HepG2 (cell line): Measurements from ENCODE around the gene BAZ2A. TPM values are rescaled to one million over a fixed set of nuclear protein-coding genes. Genes with fewer than 3 reads are reported as not detected.

ENCODE experiments used
- ARNTL ChIP-seq: sonication (generic); formaldehyde crosslinking; IDR thresholded peaks from 2 replicates; pipeline ENCODE4 v1.4.0; 2020; ENCODE audit warnings: mild to moderate bottlenecking, missing genetic modification reagents
- BRF2 ChIP-seq: sonication (generic); formaldehyde crosslinking; IDR thresholded peaks from 2 replicates; pipeline ENCODE4 v1.8.1; 2022; ENCODE audit warnings: mild to moderate bottlenecking, missing genetic modification reagents
- FOXA3 ChIP-seq: IDR thresholded peaks from 2 replicates; pipeline ENCODE4 v1.6.1; 2016; ENCODE audit warnings: missing genetic modification reagents, missing compliant biosample characterization
- HINFP ChIP-seq: sonication (generic); formaldehyde crosslinking; IDR thresholded peaks from 2 replicates; pipeline ENCODE4 v1.4.0; 2020; ENCODE audit warnings: low read depth, mild to moderate bottlenecking, missing genetic modification reagents
- HOMEZ ChIP-seq: IDR thresholded peaks from 2 replicates; pipeline ENCODE4 v1.6.1; 2016; ENCODE audit warnings: low read depth
- KLF16 ChIP-seq, 2 experiments: sonication (generic) in 1 of 2; formaldehyde crosslinking in 1 of 2; IDR thresholded peaks; 2 replicates each; pipeline versions ENCODE4 v1.6.1 to v1.8.0; 2016 to 2023; ENCODE audit warnings: missing genetic modification reagents in 2 of 2, missing compliant biosample characterization in 1 of 2
- MAZ ChIP-seq, 2 experiments: sonication (generic) in 1 of 2; formaldehyde crosslinking in 1 of 2; IDR thresholded peaks; 2 replicates each; pipeline versions ENCODE4 v1.5.0 to v1.6.1; 2012 to 2020; ENCODE audit warnings: low read depth in 2 of 2, mild to moderate bottlenecking in 2 of 2, borderline replicate concordance in 1 of 2, improper control_type of control experiment in 1 of 2, low read length in 1 of 2, missing genetic modification reagents in 1 of 2, moderate library complexity in 1 of 2
- PAF1 ChIP-seq: IDR thresholded peaks from 2 replicates; pipeline ENCODE4 v1.6.1; 2016; ENCODE audit warnings: missing genetic modification reagents, missing compliant biosample characterization
- POLR2AphosphoS5 ChIP-seq: IDR thresholded peaks from 2 replicates; pipeline ENCODE4 v1.6.1; 2012; ENCODE audit warnings: low read depth, low read length
- REST ChIP-seq, 2 experiments: IDR thresholded peaks; 2 replicates each; pipeline ENCODE4 v1.6.1; 2011 to 2012; ENCODE audit warnings: low read length in 2 of 2, borderline replicate concordance in 1 of 2, low read depth in 1 of 2, mild to moderate bottlenecking in 1 of 2, moderate library complexity in 1 of 2
- RFX3 ChIP-seq: IDR thresholded peaks from 2 replicates; pipeline ENCODE4 v1.6.1; 2016; ENCODE audit warnings: missing biosample characterization, missing genetic modification reagents
- TBX2 ChIP-seq: sonication (generic); formaldehyde crosslinking; IDR thresholded peaks from 2 replicates; pipeline ENCODE4 v1.5.0; 2020; ENCODE audit warnings: missing genetic modification reagents, mild to moderate bottlenecking, borderline replicate concordance
- THAP7 ChIP-seq: sonication (generic); formaldehyde crosslinking; IDR thresholded peaks from 2 replicates; pipeline ENCODE4 v1.8.1; 2023; ENCODE audit warnings: mild to moderate bottlenecking, missing genetic modification reagents
- ZBED4 ChIP-seq: sonication (generic); formaldehyde crosslinking; IDR thresholded peaks from 2 replicates; pipeline ENCODE4 v1.4.0; 2020; ENCODE audit warnings: missing genetic modification reagents, borderline replicate concordance
- polyA plus RNA-seq, 8 experiments: library from polyadenylated mRNA; depleted of rRNA in 3 of 8; stranded (reverse) in 7 of 8; unstranded in 1 of 8; fragments of >200 nt; fragmentation: Illumina TruSeq in 4 of 8; extraction: Trizol in 4 of 8; gene quantifications; 2 replicates each; pipeline versions ENCODE4 v1.2.1 to v1.2.3, GENCODE V29; 2011 to 2016; ENCODE audit warnings: low read depth in 4 of 8, missing spikeins in 1 of 8, mixed read lengths in 1 of 8; ENCODE audit not compliant: insufficient read depth in 1 of 8
- total RNA-seq, 5 experiments: library from RNA; depleted of rRNA; stranded (reverse); fragments of >200 nt; fragmentation: Illumina TruSeq; extraction: Trizol; gene quantifications; 2 replicates each; pipeline ENCODE4 v1.2.3, GENCODE V29; 2016; ENCODE audit warnings: low read depth in 1 of 5

The BAZ2A gene
- total and polyA plus RNA-seq, 2 of the 13 experiments (the other 11 are each of a cell fraction or from before 2014, with no cell fraction given) = 21.8 to 73.5 TPM

- TF ChIP-seq ZBED4 (CRISPR knock-in tag) = peak; percentile 94
- TF ChIP-seq MAZ (IDR thresholded peaks at IDR 0.05; ENCODE audit: borderline replicate concordance, low read depth, low read length) = peak; percentile 97
- TF ChIP-seq MAZ (CRISPR knock-in tag; IDR thresholded peaks at IDR 0.05; ENCODE audit: low read depth) = peak; percentile 80
- TF ChIP-seq HINFP (CRISPR knock-in tag) = no peak
- TF ChIP-seq FOXA3 (CRISPR knock-in tag) = peak; percentile 86
- peak; percentile 72 for TF ChIP-seq ARNTL (CRISPR knock-in tag)
- TF ChIP-seq KLF16 (CRISPR knock-in tag; IDR thresholded peaks at IDR 0.05) = peak in 1 of 2 experiments; percentile 59; a peak in 2 of 4 replicates
- no peak for TF ChIP-seq REST (IDR thresholded peaks at IDR 0.05; ENCODE audit: borderline replicate concordance in 1 of 2, low read depth in 1 of 2, low read length in 2 of 2)
- TF ChIP-seq TBX2 (CRISPR knock-in tag) = peak; percentile 67
- TF ChIP-seq POLR2AphosphoS5 = peak; percentile 77
- no peak for TF ChIP-seq RFX3 (CRISPR knock-in tag)
- peak; percentile 83 for TF ChIP-seq HOMEZ (CRISPR knock-in tag)
- TF ChIP-seq PAF1 (CRISPR knock-in tag) = peak; percentile 14; the same call in 1 of the 2 replicates
- no peak for TF ChIP-seq THAP7
- TF ChIP-seq BRF2 (CRISPR knock-in tag) = peak; percentile 78; the same call in 1 of the 2 replicates
Observed at GRCh38 chr12:56636675-56637540, 6.8 kb upstream of the BAZ2A start (continued).
